ENCODE data around the gene NCOA4. TPM values are rescaled to one million over a fixed set of nuclear protein-coding genes. Genes with fewer than 3 reads are reported as not detected.

The NCOA4 gene
- 100 to 1,000 TPM; 110 to 113 TPM for total RNA-seq
- 147 TPM for polyA plus RNA-seq

- ChIA-PET POLR2A (no interaction called here), CTCF (interaction anchor here (1.6 to 2.2 kb wide), 3 partner anchors 11 to 21 kb away, joined by 5 to 6 read pairs (median 6); no protein-coding TSS in a partner anchor)
- Histone ChIP-seq H3K9me3 (ENCODE audit: low read length) (no peaks in the 10 kb centered on the region), H3K36me3 (ENCODE audit: insufficient read depth, low read length) (no peaks in the 10 kb centered on the region), H3K4me1 (ENCODE audit: insufficient read depth, low read length) (peaks cover 45% of the 10 kb centered on the region), H3K27ac (ENCODE audit: low read depth, low read length) (peak within 1 kb of the TSS; percentile 86), H3K27me3 (ENCODE audit: insufficient read depth, low read length, poor library complexity, severe bottlenecking) (no peaks in the 10 kb centered on the region), H3K4me3 (ENCODE audit: low read length) (peak within 1 kb of the TSS; percentile 76)
- Mint-ChIP-seq H3K36me3 (peaks cover 0 to 25% (median 4%) of the 10 kb centered on the region in 3 donors), H3K4me3 (peak within 1 kb of the TSS; percentile 89 to 99 (median 97)), H3K27ac (peak within 1 kb of the TSS; percentile 85 to 99 (median 96)), H3K9me3 (no peaks in the 10 kb centered on the region), H3K4me1 (peaks cover 48 to 55% (median 54%) of the 10 kb centered on the region in 3 donors), H3K27me3 (peaks cover 0 to 4% of the 10 kb centered on the region in 2 donors)
- DNase-seq: peak; percentile 93 to 99 (median 97)
Observed at GRCh38 chr10:46030091-46030937, at the start of gene NCOA4. TSS of gene NCOA4 (minus strand) at chr10:46030623. CDS start at chr10:46016680, 13,943 bp downstream.

- no peaks in the 10 kb centered on the region for H3K36me3 Mint-ChIP-seq
- ChIA-PET CTCF (no interaction called here), POLR2A (no interaction called here)
- Histone ChIP-seq H3K9me3 (ENCODE audit: low read length) (no peaks in the 10 kb centered on the region), H3K36me3 (ENCODE audit: insufficient read depth, low read length) (no peaks in the 10 kb centered on the region), H3K27me3 (ENCODE audit: insufficient read depth, low read length, poor library complexity, severe bottlenecking) (no peaks in the 10 kb centered on the region), H3K4me3 (ENCODE audit: low read length) (no peak overlapping the region), H3K27ac (ENCODE audit: low read depth, low read length) (no peak overlapping the region), H3K4me1 (ENCODE audit: insufficient read depth, low read length) (peaks cover 16% of the 10 kb centered on the region)
- H3K27me3 Mint-ChIP-seq: no peaks in the 10 kb centered on the region
- H3K9me3 Mint-ChIP-seq: peaks cover 0 to 2% (median 0%) of the 10 kb centered on the region in 5 donors
- H3K4me3 Mint-ChIP-seq: no peak overlapping the region
- peaks cover 24 to 43% (median 38%) of the 10 kb centered on the region in 3 donors for H3K4me1 Mint-ChIP-seq
- H3K27ac Mint-ChIP-seq: peak overlapping the region in 7 of 8 donors; percentile 18 to 77 (median 44)
- DNase-seq: no peak
Observed at GRCh38 chr10:46079831-46080585, 49.6 kb upstream of the NCOA4 start.

GRCh38 chr10:46077731-46078413, 47.4 kb upstream of the NCOA4 start:
- no peaks in the 10 kb centered on the region for H3K36me3 ChIP-seq (ENCODE audit: insufficient read depth, low read length)
- DNase-seq: no peak
- H3K9me3 ChIP-seq (ENCODE audit: low read length): no peaks in the 10 kb centered on the region
- Mint-ChIP-seq H3K27ac (peak overlapping the region in 6 of 8 donors; percentile 20 to 78 (median 63)), H3K9me3 (peaks cover 0 to 2% (median 0%) of the 10 kb centered on the region in 5 donors), H3K4me3 (peak overlapping the region in 1 of 7 donors; percentile 39), H3K27me3 (no peaks in the 10 kb centered on the region), H3K36me3 (no peaks in the 10 kb centered on the region), H3K4me1 (peaks cover 29 to 43% (median 38%) of the 10 kb centered on the region in 3 donors)
- no peaks in the 10 kb centered on the region for H3K27me3 ChIP-seq (ENCODE audit: insufficient read depth, low read length, poor library complexity, severe bottlenecking)
- ChIA-PET POLR2A (no interaction called here), CTCF (interaction anchor here (1.3 kb wide), 1 partner anchor 12 kb away, joined by 3 read pairs; no protein-coding TSS in a partner anchor)
- H3K27ac ChIP-seq (ENCODE audit: low read depth, low read length): no peak overlapping the region
- H3K4me1 ChIP-seq (ENCODE audit: insufficient read depth, low read length): peaks cover 16% of the 10 kb centered on the region
- H3K4me3 ChIP-seq (ENCODE audit: low read length): no peak overlapping the region

GRCh38 chr10:46077141-46077554, 46.7 kb upstream of the NCOA4 start:
- Histone ChIP-seq H3K36me3 (ENCODE audit: insufficient read depth, low read length) (no peaks in the 10 kb centered on the region), H3K4me3 (ENCODE audit: low read length) (peak overlapping the region; percentile 27), H3K9me3 (ENCODE audit: low read length) (no peaks in the 10 kb centered on the region), H3K27me3 (ENCODE audit: insufficient read depth, low read length, poor library complexity, severe bottlenecking) (no peaks in the 10 kb centered on the region), H3K4me1 (ENCODE audit: insufficient read depth, low read length) (peaks cover 16% of the 10 kb centered on the region), H3K27ac (ENCODE audit: low read depth, low read length) (no peak overlapping the region)
- peaks cover 0 to under 1% (median 0%) of the 10 kb centered on the region in 5 donors for H3K9me3 Mint-ChIP-seq
- CTCF ChIA-PET: interaction anchor here (1.3 to 2.0 kb wide), 2 partner anchors 11 to 19 kb away, joined by 3 to 4 read pairs; no protein-coding TSS in a partner anchor
- H3K36me3 Mint-ChIP-seq: no peaks in the 10 kb centered on the region
- peak overlapping the region in 6 of 8 donors; percentile 20 to 77 (median 46) for H3K27ac Mint-ChIP-seq
- no peak for DNase-seq
- POLR2A ChIA-PET: no interaction called here
- peaks cover 27 to 43% (median 35%) of the 10 kb centered on the region in 3 donors for H3K4me1 Mint-ChIP-seq
- H3K4me3 Mint-ChIP-seq: peak overlapping the region in 4 of 7 donors; percentile 6 to 39 (median 24)
- H3K27me3 Mint-ChIP-seq: no peaks in the 10 kb centered on the region

- H3K27ac Mint-ChIP-seq: no peak overlapping the region
- POLR2A ChIA-PET: no interaction called here
Observed at GRCh38 chr10:46075869-46076268, 45.4 kb upstream of the NCOA4 start.

GRCh38 chr10:46074196-46074946, 43.9 kb upstream of the NCOA4 start:
- peaks cover 18% of the 10 kb centered on the region for H3K4me1 ChIP-seq (ENCODE audit: insufficient read depth, low read length)
- H3K4me3 ChIP-seq (ENCODE audit: low read length): no peak overlapping the region
- no peaks in the 10 kb centered on the region for H3K36me3 ChIP-seq (ENCODE audit: insufficient read depth, low read length)
- ChIA-PET POLR2A (no interaction called here), CTCF (no interaction called here)
- no peaks in the 10 kb centered on the region for H3K36me3 Mint-ChIP-seq
- no peak overlapping the region for H3K4me3 Mint-ChIP-seq
- no peaks in the 10 kb centered on the region for H3K27me3 ChIP-seq (ENCODE audit: insufficient read depth, low read length, poor library complexity, severe bottlenecking)
- peak overlapping the region in 4 of 8 donors; percentile 17 to 55 (median 27) for H3K27ac Mint-ChIP-seq
- H3K9me3 ChIP-seq (ENCODE audit: low read length): no peaks in the 10 kb centered on the region
- no peak for DNase-seq
- peaks cover 17 to 19% (median 17%) of the 10 kb centered on the region in 3 donors for H3K4me1 Mint-ChIP-seq
- no peaks in the 10 kb centered on the region for H3K27me3 Mint-ChIP-seq
- no peak overlapping the region for H3K27ac ChIP-seq (ENCODE audit: low read depth, low read length)
- no peaks in the 10 kb centered on the region for H3K9me3 Mint-ChIP-seq

More at GRCh38 chr10:46075869-46076268, 45.4 kb upstream of the NCOA4 start:
- H3K9me3 Mint-ChIP-seq: no peaks in the 10 kb centered on the region
- no peak overlapping the region for H3K4me3 Mint-ChIP-seq
- H3K4me1 Mint-ChIP-seq: peaks cover 18 to 31% (median 22%) of the 10 kb centered on the region in 3 donors
- Histone ChIP-seq H3K4me1 (ENCODE audit: insufficient read depth, low read length) (peaks cover 16% of the 10 kb centered on the region), H3K9me3 (ENCODE audit: low read length) (no peaks in the 10 kb centered on the region), H3K27me3 (ENCODE audit: insufficient read depth, low read length, poor library complexity, severe bottlenecking) (no peaks in the 10 kb centered on the region), H3K4me3 (ENCODE audit: low read length) (no peak overlapping the region), H3K36me3 (ENCODE audit: insufficient read depth, low read length) (no peaks in the 10 kb centered on the region), H3K27ac (ENCODE audit: low read depth, low read length) (no peak overlapping the region)
- no peak for DNase-seq
- CTCF ChIA-PET: interaction anchor here (2.0 kb wide), 1 partner anchor 20 kb away, joined by 4 read pairs; no protein-coding TSS in a partner anchor
- H3K36me3 Mint-ChIP-seq: no peaks in the 10 kb centered on the region
- H3K27me3 Mint-ChIP-seq: no peaks in the 10 kb centered on the region

GRCh38 chr10:46073564-46073963, 43.1 kb upstream of the NCOA4 start:
- ChIA-PET POLR2A (no interaction called here), CTCF (no interaction called here)
- no peaks in the 10 kb centered on the region for H3K27me3 ChIP-seq (ENCODE audit: insufficient read depth, low read length, poor library complexity, severe bottlenecking)
- no peak overlapping the region for H3K27ac ChIP-seq (ENCODE audit: low read depth, low read length)
- no peak for DNase-seq
- H3K4me3 ChIP-seq (ENCODE audit: low read length): no peak overlapping the region
- Mint-ChIP-seq H3K27me3 (no peaks in the 10 kb centered on the region), H3K36me3 (no peaks in the 10 kb centered on the region), H3K4me1 (peaks cover 15 to 17% (median 17%) of the 10 kb centered on the region in 3 donors), H3K27ac (no peak overlapping the region), H3K9me3 (no peaks in the 10 kb centered on the region), H3K4me3 (no peak overlapping the region)
- H3K36me3 ChIP-seq (ENCODE audit: insufficient read depth, low read length): no peaks in the 10 kb centered on the region
- no peaks in the 10 kb centered on the region for H3K9me3 ChIP-seq (ENCODE audit: low read length)
- peaks cover 18% of the 10 kb centered on the region for H3K4me1 ChIP-seq (ENCODE audit: insufficient read depth, low read length)
